B cell (primary cell): Measurements from ENCODE around the gene HOXB1.

Experiments used
- EZH2 ChIP-seq: IDR thresholded peaks from 2 replicates; pipeline ENCODE4 v1.6.1; 2012; ENCODE audit warnings: borderline replicate concordance, low read depth, mild to moderate bottlenecking, moderate library complexity, low read length; ENCODE audit not compliant: insufficient read depth, poor library complexity, severe bottlenecking
- TF ChIP-seq, protein P1 (sequence below): fragments of 200-600 bp; IDR thresholded peaks from one replicate; pipeline ENCODE4 v1.8.0; 2022; ENCODE audit warnings: antibody characterized with exemption, mild to moderate bottlenecking

DNA sequence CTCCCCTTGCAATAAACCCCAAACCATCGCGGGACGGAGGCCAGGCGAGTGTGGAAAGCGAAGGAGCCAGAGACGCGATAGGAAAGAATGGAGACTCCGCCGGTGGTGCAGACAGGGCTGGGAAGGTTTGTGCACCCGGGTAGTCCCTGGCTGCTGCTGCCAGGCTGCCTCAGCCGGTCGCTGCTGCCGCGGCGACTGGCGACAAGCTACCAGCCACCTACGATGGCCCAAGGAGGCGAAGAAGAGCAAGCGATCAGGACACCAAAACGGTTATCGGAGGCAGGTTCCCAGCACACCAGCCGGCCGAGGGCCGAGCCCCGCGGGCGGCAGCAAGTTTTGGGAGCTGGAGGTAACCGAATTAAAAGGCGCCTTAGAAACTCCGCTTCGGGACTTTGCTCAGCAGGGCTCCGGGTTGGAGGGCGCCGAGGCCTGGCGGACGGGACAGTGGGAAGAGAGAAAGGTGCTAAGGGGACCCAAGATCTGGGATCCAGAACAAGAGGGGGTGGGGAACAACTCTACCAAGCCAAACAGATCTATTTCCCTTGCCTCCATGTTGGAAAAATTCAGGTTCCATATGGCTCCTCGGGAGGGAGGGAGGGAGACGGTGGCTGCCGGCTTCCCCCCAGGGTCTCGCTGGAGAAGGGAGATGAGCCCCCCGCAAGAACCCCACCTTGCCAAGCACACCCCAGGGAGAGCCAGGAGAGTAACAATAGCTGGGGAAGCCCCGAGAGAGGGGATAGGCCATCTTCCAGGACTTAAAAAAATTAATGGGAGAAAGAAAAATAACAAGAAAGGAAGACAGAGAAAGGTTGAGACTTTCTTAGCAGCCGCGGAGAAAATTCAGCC lies 23.8 kb upstream of the HOXB1 start:
- TF ChIP-seq, protein P1, sequence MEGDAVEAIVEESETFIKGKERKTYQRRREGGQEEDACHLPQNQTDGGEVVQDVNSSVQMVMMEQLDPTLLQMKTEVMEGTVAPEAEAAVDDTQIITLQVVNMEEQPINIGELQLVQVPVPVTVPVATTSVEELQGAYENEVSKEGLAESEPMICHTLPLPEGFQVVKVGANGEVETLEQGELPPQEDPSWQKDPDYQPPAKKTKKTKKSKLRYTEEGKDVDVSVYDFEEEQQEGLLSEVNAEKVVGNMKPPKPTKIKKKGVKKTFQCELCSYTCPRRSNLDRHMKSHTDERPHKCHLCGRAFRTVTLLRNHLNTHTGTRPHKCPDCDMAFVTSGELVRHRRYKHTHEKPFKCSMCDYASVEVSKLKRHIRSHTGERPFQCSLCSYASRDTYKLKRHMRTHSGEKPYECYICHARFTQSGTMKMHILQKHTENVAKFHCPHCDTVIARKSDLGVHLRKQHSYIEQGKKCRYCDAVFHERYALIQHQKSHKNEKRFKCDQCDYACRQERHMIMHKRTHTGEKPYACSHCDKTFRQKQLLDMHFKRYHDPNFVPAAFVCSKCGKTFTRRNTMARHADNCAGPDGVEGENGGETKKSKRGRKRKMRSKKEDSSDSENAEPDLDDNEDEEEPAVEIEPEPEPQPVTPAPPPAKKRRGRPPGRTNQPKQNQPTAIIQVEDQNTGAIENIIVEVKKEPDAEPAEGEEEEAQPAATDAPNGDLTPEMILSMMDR = no peak
- no peak for TF ChIP-seq EZH2
